SK-N-SH (cell line): ENCODE results near the gene MECP2. TPM values are rescaled to one million over a fixed set of nuclear protein-coding genes. Genes with fewer than 3 reads are reported as not detected.
A peak's percentile ranks its signal among the peaks of the same experiment; 100 is the strongest.

Source experiments
- CTCF ChIA-PET: fragments of 300-600, 350-600 bp; formaldehyde crosslinking; extraction: SDS; loops from one replicate; lab custom pipeline; 2021; lab: Yijun Ruan, JAX
- POLR2A ChIA-PET: fragments of 350-600 bp; sonication (Branson Sonifier 250); formaldehyde crosslinking; extraction: SDS; loops from one replicate; lab custom pipeline; 2020; ENCODE audit warnings: antibody characterized with exemption, inconsistent platforms; lab: Yijun Ruan, JAX
- DNase-seq: peaks from one replicate; pipeline ENCODE4 v3.0.0; 2012
- H2AFZ ChIP-seq: fragments of 200-600 bp; sonication (generic); 2 replicates; pipeline ENCODE4 v1.8.1; 2016; ENCODE audit warnings: antibody characterized with exemption, mild to moderate bottlenecking, low read depth
- H3F3A ChIP-seq: fragments of 200-600 bp; sonication (generic); replicated peaks from 2 replicates; pipeline ENCODE3; 2016; ENCODE audit warnings: antibody characterized with exemption, mild to moderate bottlenecking; ENCODE audit not compliant: insufficient read depth
- H3K27ac ChIP-seq, 2 experiments: fragments of 200-500 bp in 1 of 2; fragments of 200-600 bp in 1 of 2; sonication (Bioruptor generic) in 1 of 2; sonication (generic), shearing (Covaris generic) in 1 of 2; 2 replicates each; pipeline versions ENCODE4 v1.5.1 to v1.6.1; 2014 to 2016; ENCODE audit warnings: low read depth in 2 of 2, inconsistent platforms in 1 of 2, low read length in 1 of 2, mild to moderate bottlenecking in 1 of 2, mixed read lengths in 1 of 2
- H3K27me3 ChIP-seq: fragments of 200-600 bp; sonication (generic), shearing (Covaris generic); 2 replicates; pipeline ENCODE4 v1.6.1; 2016; ENCODE audit warnings: mixed run types; ENCODE audit not compliant: insufficient read depth
- H3K36me3 ChIP-seq, 2 experiments: fragments of 200-500 bp in 1 of 2; fragments of 200-600 bp in 1 of 2; sonication (Bioruptor generic) in 1 of 2; sonication (generic) in 1 of 2; replicated peaks in 1 of 2; 2 replicates each; pipeline versions ENCODE3 to v1.5.1; 2014 to 2016; ENCODE audit warnings: low read length in 1 of 2, mild to moderate bottlenecking in 1 of 2; ENCODE audit not compliant: insufficient read depth in 2 of 2, control insufficient read depth in 1 of 2
- H3K4me1 ChIP-seq, 2 experiments: fragments of 200-500 bp in 1 of 2; fragments of 200-600 bp in 1 of 2; sonication (Bioruptor generic) in 1 of 2; sonication (generic), shearing (Covaris generic) in 1 of 2; 2 replicates each; pipeline versions ENCODE4 v1.5.1 to v1.6.1; 2014 to 2016; ENCODE audit warnings: low read depth in 1 of 2, low read length in 1 of 2, mixed run types in 1 of 2; ENCODE audit not compliant: insufficient read depth in 2 of 2, control insufficient read depth in 1 of 2
- H3K4me2 ChIP-seq: fragments of 200-600 bp; sonication (generic), shearing (Covaris generic); 2 replicates; pipeline ENCODE4 v1.6.1; 2017; ENCODE audit warnings: mixed run types
- H3K4me3 ChIP-seq, 2 experiments: fragments of 200-500 bp in 1 of 2; fragments of 200-600 bp in 1 of 2; sonication (Bioruptor generic) in 1 of 2; sonication (generic), shearing (Covaris generic) in 1 of 2; 2 replicates each; pipeline versions ENCODE4 v1.5.1 to v1.8.1; 2014 to 2016; ENCODE audit warnings: low read depth in 2 of 2, inconsistent platforms in 1 of 2, low read length in 1 of 2, mild to moderate bottlenecking in 1 of 2, mixed read lengths in 1 of 2, moderate library complexity in 1 of 2
- H3K79me2 ChIP-seq: fragments of 200-600 bp; sonication (generic); 2 replicates; pipeline ENCODE4 v1.8.1; 2017; ENCODE audit warnings: mild to moderate bottlenecking; ENCODE audit not compliant: insufficient read depth
- H3K9ac ChIP-seq: fragments of 200-600 bp; sonication (generic); 2 replicates; pipeline ENCODE4 v1.6.1; 2017; ENCODE audit warnings: mixed run types
- H3K9me2 ChIP-seq: fragments of 200-600 bp; sonication (generic); 2 replicates; pipeline ENCODE4 v1.6.1; 2017; ENCODE audit warnings: mixed run types
- H3K9me3 ChIP-seq: fragments of 200-600 bp; sonication (generic); 2 replicates; pipeline ENCODE4 v1.6.1; 2017; ENCODE audit warnings: mixed run types, mild to moderate bottlenecking, moderate library complexity
- H4K20me1 ChIP-seq: fragments of 200-600 bp; sonication (generic); 2 replicates; pipeline ENCODE4 v1.6.1; 2017; ENCODE audit warnings: mild to moderate bottlenecking, mixed run types; ENCODE audit not compliant: insufficient read depth
- CHD2 ChIP-seq: fragments of 150-350 bp; IDR thresholded peaks from 2 replicates; pipeline ENCODE4 v1.6.1; 2018; ENCODE audit warnings: low read length; ENCODE audit not compliant: partially characterized antibody
- CTCF ChIP-seq: fragments of 200-600 bp; sonication (generic); IDR thresholded peaks from 2 replicates; pipeline ENCODE4 v1.6.1; 2017; ENCODE audit warnings: antibody characterized with exemption, mild to moderate bottlenecking, moderate library complexity
- FOSL2 ChIP-seq: IDR thresholded peaks from 2 replicates; pipeline ENCODE4 v1.4.0; 2012; ENCODE audit warnings: low read depth, mild to moderate bottlenecking, moderate library complexity, borderline replicate concordance
- GABPA ChIP-seq: IDR thresholded peaks from 2 replicates; pipeline ENCODE4 v1.4.0; 2012; ENCODE audit warnings: low read depth, mild to moderate bottlenecking
- GATA2 ChIP-seq: sonication (generic); formaldehyde crosslinking; IDR thresholded peaks from 2 replicates; pipeline ENCODE4 v1.5.0; 2020; ENCODE audit warnings: mild to moderate bottlenecking, missing genetic modification reagents
- IRF3 ChIP-seq: fragments of 150-350 bp; IDR thresholded peaks from 2 replicates; pipeline ENCODE4 v1.6.1; 2016; ENCODE audit warnings: mild to moderate bottlenecking, low read depth, low read length
- JUND ChIP-seq: IDR thresholded peaks from 2 replicates; pipeline ENCODE4 v1.4.0; 2012
- MAX ChIP-seq: IDR thresholded peaks from 2 replicates; pipeline ENCODE4 v1.4.0; 2012; ENCODE audit warnings: low read depth
- MEF2A ChIP-seq: IDR thresholded peaks from 2 replicates; pipeline ENCODE4 v1.4.0; 2012; ENCODE audit warnings: low read depth, borderline replicate concordance
- MXI1 ChIP-seq: IDR thresholded peaks from 2 replicates; pipeline ENCODE4 v1.6.1; 2012; ENCODE audit warnings: mild to moderate bottlenecking, low read depth, low read length, improper control_type of control experiment
- NRF1 ChIP-seq: IDR thresholded peaks from 2 replicates; pipeline ENCODE4 v1.6.1; 2012; ENCODE audit warnings: low read depth, mild to moderate bottlenecking, low read length
- PBX3 ChIP-seq: IDR thresholded peaks from 2 replicates; pipeline ENCODE4; 2012
- SIN3A ChIP-seq: IDR thresholded peaks from 2 replicates; pipeline ENCODE4 v1.6.1; 2012; ENCODE audit warnings: low read depth, mild to moderate bottlenecking, low read length, moderate library complexity, borderline replicate concordance
- TCF12 ChIP-seq: IDR thresholded peaks from 2 replicates; pipeline ENCODE4 v1.4.0; 2012
- YY1 ChIP-seq: IDR thresholded peaks from 2 replicates; pipeline ENCODE4 v1.4.0; 2012; ENCODE audit warnings: low read depth, mild to moderate bottlenecking
- ZBTB33 ChIP-seq: IDR thresholded peaks from 2 replicates; pipeline ENCODE4 v1.4.0; 2012; ENCODE audit warnings: low read depth, borderline replicate concordance
- WGBS: methylation state at CpG from one replicate; pipeline ENCODE4 v1.1.6; 2017; ENCODE audit warnings: low lambda C conversion rate; 5-methylcytosine and 5-hydroxymethylcytosine counted together
- polyA plus RNA-seq, 3 experiments: library from polyadenylated mRNA; depleted of rRNA; stranded (reverse); fragments of >200 nt; gene quantifications; 2 replicates each; pipeline ENCODE4 v1.2.3, GENCODE V29; 2012

Gene MECP2
- polyA plus RNA-seq, 1 of the 3 experiments (the other 2 are of a cell fraction): 8.2 TPM

- DNase-seq: peak; percentile 67
- WGBS: 54% methylated on average over 18 of the region's 22 CpGs
- POLR2A ChIA-PET: no interaction called here
These were observed 26.0 kb upstream of the MECP2 start for GRCh38 chrX:154123241-154124219.

GRCh38 chrX:154121961-154122360 is 24.4 kb upstream of the MECP2 start:
- Histone ChIP-seq H3K79me2 (no peaks in the 10 kb centered on the region), H3K4me2 (no peak overlapping the region), H3K9me3 (no peaks in the 10 kb centered on the region; the same call in 1 of the 2 replicates), H3K27ac (no peak overlapping the region), H2AFZ (no peak overlapping the region), H3K4me1 (no peaks in the 10 kb centered on the region), H3K4me3 (no peak overlapping the region), H3K27me3 (no peaks in the 10 kb centered on the region; the same call in 1 of the 2 replicates), H3K9me2 (no peaks in the 10 kb centered on the region), H3K36me3 (no peaks in the 10 kb centered on the region), H3K9ac (no peak overlapping the region), H3F3A (no peaks in the 10 kb centered on the region), H4K20me1 (no peaks in the 10 kb centered on the region)
- 25% methylated on average over 6 of the region's 11 CpGs for WGBS
- TF ChIP-seq GABPA (no peak), IRF3 (no peak), JUND (no peak), ZBTB33 (no peak), MAX (no peak), SIN3A (no peak), TCF12 (no peak), CHD2 (no peak), YY1 (no peak), NRF1 (no peak), CTCF (no peak), FOSL2 (no peak), MEF2A (no peak), PBX3 (no peak)
- CTCF ChIA-PET: interaction anchor here (1.1 kb wide), 1 partner anchor 15 kb away, joined by 3 read pairs; no protein-coding TSS in a partner anchor
- POLR2A ChIA-PET: no interaction called here
- no peak for DNase-seq

More at GRCh38 chrX:154123241-154124219, 26.0 kb upstream of the MECP2 start:
- H3K27ac ChIP-seq: no peak overlapping the region
- H3K4me3 ChIP-seq: no peak overlapping the region
- no peaks in the 10 kb centered on the region for H3K36me3 ChIP-seq
- H3K9me2 ChIP-seq: no peaks in the 10 kb centered on the region
- H3K79me2 ChIP-seq: no peaks in the 10 kb centered on the region
- H3K9me3 ChIP-seq: no peaks in the 10 kb centered on the region; the same call in 1 of the 2 replicates
- no peaks in the 10 kb centered on the region for H4K20me1 ChIP-seq
- no peaks in the 10 kb centered on the region for H3K4me1 ChIP-seq
- CTCF ChIA-PET: interaction anchor here (2.1 kb wide), 1 partner anchor 12 kb away, joined by 7 read pairs; no protein-coding TSS in a partner anchor
- no peak overlapping the region for H2AFZ ChIP-seq
- no peaks in the 10 kb centered on the region for H3F3A ChIP-seq
- TF ChIP-seq GATA2 (CRISPR knock-in tag) (peak; percentile 76), MXI1 (no peak), FOSL2 (no peak)
- no peak overlapping the region for H3K4me2 ChIP-seq
- H3K9ac ChIP-seq: no peak overlapping the region
- no peaks in the 10 kb centered on the region; the same call in 1 of the 2 replicates for H3K27me3 ChIP-seq
